Endothelial cell of umbilical vein (primary cell): ENCODE data around the gene NDUFB10. TPM values are rescaled to one million over a fixed set of nuclear protein-coding genes. Genes with fewer than 3 reads are reported as not detected.
"Not testable (repeated sequence)": the region's sequence is repeated elsewhere in the genome, so short reads cannot be mapped to it uniquely, and the experiment has no call there.

Experiments
- BruUV-seq: library from RNA; stranded (reverse); fragments of 400-500 nt; replicated peaks from 2 replicates; lab custom pipeline; 2021; lab: Mats Ljungman, UMichigan
- CTCF ChIA-PET: fragments of 300-600, 350-600 bp; sonication (Branson Sonifier 250); formaldehyde crosslinking; loops from one replicate; lab custom pipeline; 2021; ENCODE audit warnings: antibody characterized with exemption, inconsistent platforms; lab: Charles Lee
- POLR2A ChIA-PET: fragments of 300-600, 350-600 bp; sonication (Branson Sonifier 250); formaldehyde crosslinking; loops from one replicate; lab custom pipeline; 2021; ENCODE audit warnings: antibody characterized with exemption, inconsistent platforms; lab: Charles Lee
- DNase-seq: peaks from one replicate; pipeline ENCODE4 v3.0.0-alpha.2; 2011; ENCODE audit warnings: low read depth, low spot score
- FAIRE-seq: peaks from 2 replicates; lab custom pipeline; 2011; peaks lifted over from hg19 to GRCh38; lab: Jason Lieb, UNC
- H2AFZ ChIP-seq: 2 replicates; pipeline ENCODE4 v1.6.0; 2012; ENCODE audit warnings: low read depth, low read length, control low read depth, inconsistent platforms
- H3K27ac ChIP-seq: 2 replicates; pipeline ENCODE4 v1.5.1; 2011; ENCODE audit warnings: low read depth, mild to moderate bottlenecking, control low read depth, low read length, moderate library complexity; ENCODE audit not compliant: insufficient read depth
- H3K27me3 ChIP-seq, 2 experiments: 2 replicates each; pipeline versions ENCODE4 v1.6.0 to v1.6.1; 2011; ENCODE audit warnings: low read length in 2 of 2, mixed read lengths in 1 of 2; ENCODE audit not compliant: control insufficient read depth in 2 of 2, insufficient read depth in 2 of 2
- H3K36me3 ChIP-seq, 2 experiments: 2 replicates in 1 of 2; 3 replicates in 1 of 2; pipeline ENCODE4 v1.5.1; 2011; ENCODE audit warnings: low read length in 2 of 2, mild to moderate bottlenecking in 1 of 2, moderate library complexity in 1 of 2; ENCODE audit not compliant: control insufficient read depth in 2 of 2, insufficient read depth in 2 of 2; ENCODE audit errors: extremely low read depth in 1 of 2
- H3K4me1 ChIP-seq: 3 replicates; pipeline ENCODE4 v1.5.1; 2011; ENCODE audit warnings: mild to moderate bottlenecking, low read length; ENCODE audit not compliant: control insufficient read depth, insufficient read depth; ENCODE audit errors: extremely low read depth
- H3K4me2 ChIP-seq: 2 replicates; pipeline ENCODE4 v1.6.1; 2011; ENCODE audit warnings: low read length, control low read depth, mixed read lengths; ENCODE audit not compliant: insufficient read depth
- H3K4me3 ChIP-seq, 3 experiments: fragments of 200-600 bp in 1 of 3; sonication (generic), shearing (Covaris generic) in 1 of 3; replicated peaks in 1 of 3; 2 replicates each; pipeline ENCODE4 v1.5.1; 2011 to 2016; ENCODE audit warnings: control low read depth in 3 of 3, low read length in 3 of 3, mild to moderate bottlenecking in 2 of 3, inconsistent platforms in 1 of 3, low read depth in 1 of 3, moderate library complexity in 1 of 3; ENCODE audit not compliant: insufficient read depth in 1 of 3
- H3K79me2 ChIP-seq: 2 replicates; pipeline ENCODE4 v1.6.0; 2012; ENCODE audit warnings: low read length, inconsistent platforms; ENCODE audit not compliant: control insufficient read depth, insufficient read depth
- H3K9ac ChIP-seq: replicated peaks from 2 replicates; pipeline ENCODE3; 2011; ENCODE audit warnings: low read length, control low read depth; ENCODE audit not compliant: insufficient read depth; ENCODE audit errors: extremely low read depth
- H3K9me1 ChIP-seq: replicated peaks from 3 replicates; pipeline ENCODE4 v1.6.0; 2011; ENCODE audit warnings: mild to moderate bottlenecking, low read length; ENCODE audit not compliant: control insufficient read depth, insufficient read depth; ENCODE audit errors: extremely low read depth
- H3K9me3 ChIP-seq: replicated peaks from 2 replicates; pipeline ENCODE4 v1.5.1; 2012; ENCODE audit warnings: low read length, inconsistent platforms; ENCODE audit not compliant: control insufficient read depth, insufficient read depth
- H4K20me1 ChIP-seq: replicated peaks from 2 replicates; pipeline ENCODE3; 2011; ENCODE audit warnings: mild to moderate bottlenecking, low read length; ENCODE audit not compliant: control insufficient read depth, insufficient read depth; ENCODE audit errors: extremely low read depth
- EZH2 ChIP-seq: IDR thresholded peaks from 2 replicates; pipeline ENCODE4 v1.6.1; 2012; ENCODE audit warnings: borderline replicate concordance, low read depth, mild to moderate bottlenecking, moderate library complexity, low read length, inconsistent platforms; ENCODE audit not compliant: severe bottlenecking
- GATA2 ChIP-seq: IDR thresholded peaks from 2 replicates; pipeline ENCODE4 v1.7.0; 2011; ENCODE audit warnings: low read depth, mild to moderate bottlenecking, moderate library complexity, mixed read lengths, low read length; ENCODE audit not compliant: insufficient read length, insufficient read depth
- JUN ChIP-seq: IDR thresholded peaks from 2 replicates; pipeline ENCODE4 v1.6.1; 2011; ENCODE audit warnings: borderline replicate concordance, low read depth; ENCODE audit not compliant: insufficient read length, insufficient read depth
- MYC ChIP-seq: IDR thresholded peaks from one replicate; pipeline ENCODE4 v1.6.1; 2011; ENCODE audit warnings: mild to moderate bottlenecking, low read depth, low read length
- POLR2A ChIP-seq: IDR thresholded peaks from 2 replicates; pipeline ENCODE4 v1.6.1; 2012; ENCODE audit warnings: low read depth, mild to moderate bottlenecking, control low read depth, low read length
- dilution Hi-C: fragments of 300-500 bp; cut with MboI; formaldehyde crosslinking; loops from one replicate; pipeline ENCODE4 v1.15.0; 2019; ENCODE audit warnings: low sequenced_read_pairs; ENCODE audit not compliant: extremely low pct_ligation_motif_present
- intact Hi-C: fragments of 100-400 bp; cut with micrococcal nuclease; formaldehyde crosslinking; loops from one replicate; pipeline ENCODE4 v1.10.0; 2022
- polyA plus RNA-seq, 4 experiments: library from polyadenylated mRNA; depleted of rRNA in 3 of 4; stranded (reverse) in 3 of 4; unstranded in 1 of 4; fragments of >200 nt; gene quantifications; 2 replicates each; pipeline versions ENCODE4 v1.2.1 to v1.2.3, GENCODE V29; 2011 to 2012; ENCODE audit warnings: missing spikeins in 1 of 4
- total RNA-seq: library from RNA; stranded (reverse); gene quantifications from 2 replicates; pipeline ENCODE4 v1.2.3, GENCODE V29; 2021

The NDUFB10 gene
- total and polyA plus RNA-seq, 2 donors (not counting 3 experiments of a cell fraction or from before 2014, with no cell fraction given) = 124 to 167 TPM

- intact Hi-C loops (no loop called here), dilution Hi-C loops (no loop called here)
- TF ChIP-seq MYC = no peak
- TF ChIP-seq POLR2A = no peak
- no peak for TF ChIP-seq JUN
- TF ChIP-seq GATA2 = no peak
- no peak for TF ChIP-seq EZH2
- no peak overlapping the region for H2AFZ ChIP-seq
- DNase-seq = no peak
- peaks cover 50% of the 10 kb centered on the region for H3K79me2 ChIP-seq
- H3K9me3 ChIP-seq = no peaks in the 10 kb centered on the region
- no peak overlapping the region for H3K27ac ChIP-seq
- CTCF ChIA-PET = interaction anchor here (2.2 kb wide), 1 partner anchor 179 kb away, joined by 9 read pairs; no protein-coding TSS in a partner anchor
- BruUV-seq = no TSS peak
- peaks cover 27% of the 10 kb centered on the region for H3K4me1 ChIP-seq
- FAIRE-seq = no peak
- POLR2A ChIA-PET = no interaction called here
- no peak overlapping the region for H3K9ac ChIP-seq
- no peaks in the 10 kb centered on the region for H3K9me1 ChIP-seq
- no peaks in the 10 kb centered on the region for H3K27me3 ChIP-seq
- no peak overlapping the region for H3K4me3 ChIP-seq
- H3K4me2 ChIP-seq = no peak overlapping the region
- H4K20me1 ChIP-seq = no peaks in the 10 kb centered on the region
- peaks cover 8 to 17% of the 10 kb centered on the region in 2 experiments for H3K36me3 ChIP-seq
These were observed 2.3 kb downstream of the NDUFB10 start for GRCh38 chr16:1961651-1962067.

- H3K9me1 ChIP-seq, DNase-seq, intact Hi-C loops, H3K9me3 ChIP-seq, dilution Hi-C loops, H2AFZ ChIP-seq, H3K27me3 ChIP-seq, H3K27ac ChIP-seq, H4K20me1 ChIP-seq, POLR2A ChIA-PET, FAIRE-seq: not testable (repeated sequence)
- peaks cover 27% of the 10 kb centered on the region for H3K4me1 ChIP-seq
- H3K79me2 ChIP-seq = peaks cover 50% of the 10 kb centered on the region
- peak overlapping the region in 2 of 3 experiments; percentile 89 to 95 for H3K4me3 ChIP-seq
- CTCF ChIA-PET = interaction anchor here (2.2 kb wide), 1 partner anchor 178 kb away, joined by 9 read pairs; no protein-coding TSS in a partner anchor
- BruUV-seq = TSS peak; percentile 48
- peak overlapping the region; percentile 95 for H3K4me2 ChIP-seq
- H3K36me3 ChIP-seq = peaks cover 8 to 17% of the 10 kb centered on the region in 2 experiments
- H3K9ac ChIP-seq = peak overlapping the region; percentile 92
These were observed 3.1 kb downstream of the NDUFB10 start for GRCh38 chr16:1962161-1963153.
